Measurements from ENCODE around the gene ABI3BP.

GRCh38 chr3:100865442-100865841 is 127.8 kb downstream of the ABI3BP start:
- TF ChIP-seq CTCF (IDR thresholded peaks at IDR 0.05; ENCODE audit: low read length) (no peak), EZH2 (IDR thresholded peaks at IDR 0.05; ENCODE audit: borderline replicate concordance, low read length) (no peak)

Measured in OCI-LY1 (cell line).